SJSA1 (cell line): Measurements from ENCODE around the gene USPL1. TPM values are rescaled to one million over a fixed set of nuclear protein-coding genes. Genes with fewer than 3 reads are reported as not detected.
A peak's percentile ranks its signal among the peaks of the same experiment; 100 is the strongest.

Source experiments
- DNase-seq, 2 experiments: peaks; one replicate each; pipeline ENCODE4 v3.0.0-alpha.2; 2015 to 2020; ENCODE audit warnings: low spot score in 2 of 2, low read depth in 1 of 2
- H3K27ac ChIP-seq: fragments of 250-450 bp; sonication (Bioruptor Pico); 2 replicates; pipeline ENCODE4 v1.5.1; 2020; ENCODE audit warnings: mild to moderate bottlenecking, moderate library complexity
- H3K27me3 ChIP-seq: fragments of 250-450 bp; sonication (Bioruptor Pico); replicated peaks from 2 replicates; pipeline ENCODE4 v1.5.1; 2020; ENCODE audit warnings: mild to moderate bottlenecking, moderate library complexity
- H3K36me3 ChIP-seq: fragments of 250-450 bp; sonication (Bioruptor Pico); 2 replicates; pipeline ENCODE4 v1.5.1; 2020; ENCODE audit warnings: mild to moderate bottlenecking
- H3K4me1 ChIP-seq: fragments of 250-450 bp; sonication (Bioruptor Pico); replicated peaks from 2 replicates; pipeline ENCODE4 v1.6.1; 2021; ENCODE audit warnings: mild to moderate bottlenecking
- H3K4me3 ChIP-seq: fragments of 250-450 bp; sonication (Bioruptor Pico); 2 replicates; pipeline ENCODE4 v1.5.1; 2020; ENCODE audit warnings: mild to moderate bottlenecking
- H3K9me3 ChIP-seq: fragments of 250-450 bp; sonication (Bioruptor Pico); replicated peaks from 2 replicates; pipeline ENCODE4 v1.5.1; 2020; ENCODE audit warnings: mild to moderate bottlenecking
- total RNA-seq: library from RNA; depleted of rRNA; stranded (reverse); fragments of >200 nt; shearing (Covaris generic); gene quantifications from 2 replicates; pipeline ENCODE4 v1.2.3, GENCODE V29; 2014

USPL1 gene
- total RNA-seq, 1 experiment from 2014 or later = 16.3 TPM

- no peak for DNase-seq
- H3K27me3 ChIP-seq = no peaks in the 10 kb centered on the region
- H3K36me3 ChIP-seq = peaks cover 51% of the 10 kb centered on the region
- no peaks in the 10 kb centered on the region for H3K9me3 ChIP-seq
- H3K27ac ChIP-seq = no peak overlapping the region
- no peaks in the 10 kb centered on the region for H3K4me1 ChIP-seq
- no peak overlapping the region for H3K4me3 ChIP-seq
Observed at GRCh38 chr13:30652746-30653386, 35.1 kb downstream of the USPL1 start.

GRCh38 chr13:30654430-30654829 lies 36.7 kb downstream of the USPL1 start:
- H3K36me3 ChIP-seq = peaks cover 58% of the 10 kb centered on the region
- no peaks in the 10 kb centered on the region for H3K27me3 ChIP-seq
- no peak overlapping the region for H3K4me3 ChIP-seq
- no peak for DNase-seq
- no peaks in the 10 kb centered on the region for H3K4me1 ChIP-seq
- no peak overlapping the region for H3K27ac ChIP-seq
- H3K9me3 ChIP-seq = no peaks in the 10 kb centered on the region

- Histone ChIP-seq H3K27ac (no peak overlapping the region), H3K27me3 (no peaks in the 10 kb centered on the region), H3K4me3 (no peak overlapping the region), H3K36me3 (peaks cover 54% of the 10 kb centered on the region), H3K9me3 (no peaks in the 10 kb centered on the region), H3K4me1 (no peaks in the 10 kb centered on the region)
- no peak for DNase-seq
Observed at GRCh38 chr13:30656178-30656577, 38.5 kb downstream of the USPL1 start.

- no peak overlapping the region for H3K27ac ChIP-seq
- H3K27me3 ChIP-seq = no peaks in the 10 kb centered on the region
- no peaks in the 10 kb centered on the region for H3K4me1 ChIP-seq
- H3K4me3 ChIP-seq = no peak overlapping the region
- H3K9me3 ChIP-seq = no peaks in the 10 kb centered on the region
- no peak for DNase-seq
- H3K36me3 ChIP-seq = peaks cover 44% of the 10 kb centered on the region
Observed at GRCh38 chr13:30659980-30660379, 42.3 kb downstream of the USPL1 start.

GRCh38 chr13:30660796-30661195 lies 43.1 kb downstream of the USPL1 start:
- Histone ChIP-seq H3K9me3 (no peaks in the 10 kb centered on the region), H3K4me3 (no peak overlapping the region), H3K4me1 (no peaks in the 10 kb centered on the region), H3K36me3 (peaks cover 37% of the 10 kb centered on the region), H3K27me3 (no peaks in the 10 kb centered on the region), H3K27ac (no peak overlapping the region)
- no peak for DNase-seq

GRCh38 chr13:30664689-30665275 lies 47.1 kb downstream of the USPL1 start:
- Histone ChIP-seq H3K27ac (no peak overlapping the region), H3K4me3 (no peak overlapping the region), H3K9me3 (no peaks in the 10 kb centered on the region), H3K4me1 (no peaks in the 10 kb centered on the region), H3K27me3 (no peaks in the 10 kb centered on the region), H3K36me3 (peaks cover 3% of the 10 kb centered on the region; the same call in 1 of the 2 replicates)
- no peak for DNase-seq

GRCh38 chr13:30665638-30666037 lies 47.9 kb downstream of the USPL1 start:
- no peaks in the 10 kb centered on the region for H3K4me1 ChIP-seq
- no peaks in the 10 kb centered on the region for H3K9me3 ChIP-seq
- no peak overlapping the region for H3K27ac ChIP-seq
- H3K27me3 ChIP-seq = no peaks in the 10 kb centered on the region
- no peaks in the 10 kb centered on the region for H3K36me3 ChIP-seq
- H3K4me3 ChIP-seq = no peak overlapping the region
- no peak for DNase-seq

- H3K4me1 ChIP-seq = no peaks in the 10 kb centered on the region
- no peaks in the 10 kb centered on the region for H3K36me3 ChIP-seq
- no peak overlapping the region for H3K27ac ChIP-seq
- H3K9me3 ChIP-seq = no peaks in the 10 kb centered on the region
- no peak overlapping the region for H3K4me3 ChIP-seq
- H3K27me3 ChIP-seq = no peaks in the 10 kb centered on the region
- DNase-seq = no peak
Observed at GRCh38 chr13:30666113-30666512, 48.4 kb downstream of the USPL1 start.

- H3K4me1 ChIP-seq = no peaks in the 10 kb centered on the region
- no peak for DNase-seq
- H3K36me3 ChIP-seq = no peaks in the 10 kb centered on the region
- no peaks in the 10 kb centered on the region for H3K9me3 ChIP-seq
- H3K4me3 ChIP-seq = no peak overlapping the region
- H3K27me3 ChIP-seq = no peaks in the 10 kb centered on the region
- H3K27ac ChIP-seq = no peak overlapping the region
Observed at GRCh38 chr13:30667014-30667413, 49.3 kb downstream of the USPL1 start.

GRCh38 chr13:30668312-30668711 lies 50.6 kb downstream of the USPL1 start:
- H3K9me3 ChIP-seq = no peaks in the 10 kb centered on the region
- DNase-seq = no peak
- H3K27ac ChIP-seq = no peak overlapping the region
- H3K36me3 ChIP-seq = no peaks in the 10 kb centered on the region
- no peaks in the 10 kb centered on the region for H3K27me3 ChIP-seq
- H3K4me1 ChIP-seq = peaks cover under 1% of the 10 kb centered on the region; the same call in 1 of the 2 replicates
- H3K4me3 ChIP-seq = no peak overlapping the region

- H3K9me3 ChIP-seq = no peaks in the 10 kb centered on the region
- peaks cover 10% of the 10 kb centered on the region for H3K4me1 ChIP-seq
- no peaks in the 10 kb centered on the region for H3K27me3 ChIP-seq
- no peak for DNase-seq
- no peak overlapping the region for H3K27ac ChIP-seq
- H3K36me3 ChIP-seq = no peaks in the 10 kb centered on the region
- no peak overlapping the region for H3K4me3 ChIP-seq
Observed at GRCh38 chr13:30671271-30671815, 53.6 kb downstream of the USPL1 start.

GRCh38 chr13:30673669-30674521 lies 56.2 kb downstream of the USPL1 start:
- Histone ChIP-seq H3K4me3 (peak overlapping the region; percentile 41), H3K27ac (peak overlapping the region; percentile 35), H3K27me3 (no peaks in the 10 kb centered on the region), H3K4me1 (peaks cover 10% of the 10 kb centered on the region), H3K9me3 (no peaks in the 10 kb centered on the region), H3K36me3 (no peaks in the 10 kb centered on the region)
- DNase-seq = peak; percentile 90 to 94

- H3K36me3 ChIP-seq = no peaks in the 10 kb centered on the region
- H3K4me1 ChIP-seq = peaks cover 10% of the 10 kb centered on the region
- no peak overlapping the region for H3K27ac ChIP-seq
- no peaks in the 10 kb centered on the region for H3K9me3 ChIP-seq
- DNase-seq = no peak
- H3K4me3 ChIP-seq = no peak overlapping the region
- H3K27me3 ChIP-seq = no peaks in the 10 kb centered on the region
Observed at GRCh38 chr13:30675717-30676116, 58.0 kb downstream of the USPL1 start.

- H3K27ac ChIP-seq = no peak overlapping the region
- DNase-seq = no peak
- no peaks in the 10 kb centered on the region for H3K9me3 ChIP-seq
- H3K27me3 ChIP-seq = no peaks in the 10 kb centered on the region
- no peaks in the 10 kb centered on the region for H3K36me3 ChIP-seq
- no peak overlapping the region for H3K4me3 ChIP-seq
- H3K4me1 ChIP-seq = peaks cover 14% of the 10 kb centered on the region
Observed at GRCh38 chr13:30676672-30677071, 59.0 kb downstream of the USPL1 start.
